KMS-11 (cell line): ENCODE measurements around the gene GCLC.

Source experiments
- H2AFZ ChIP-seq: fragments of 200-600 bp; sonication (generic); 2 replicates; pipeline ENCODE4 v1.6.1; 2016; ENCODE audit warnings: antibody characterized with exemption, mixed run types, low read depth
- H3K27ac ChIP-seq: fragments of 200-600 bp; sonication (generic); 2 replicates; pipeline ENCODE4 v1.6.1; 2016; ENCODE audit warnings: mild to moderate bottlenecking, mixed run types
- H3K27me3 ChIP-seq: fragments of 200-600 bp; sonication (generic); 2 replicates; pipeline ENCODE4 v1.6.1; 2017; ENCODE audit warnings: mild to moderate bottlenecking, low read depth, mixed run types, moderate library complexity; ENCODE audit not compliant: insufficient read depth
- H3K36me3 ChIP-seq: fragments of 200-600 bp; sonication (generic); 2 replicates; pipeline ENCODE4 v1.6.1; 2017; ENCODE audit warnings: mild to moderate bottlenecking, mixed run types; ENCODE audit not compliant: insufficient read depth
- H3K4me1 ChIP-seq: fragments of 200-600 bp; sonication (generic); 2 replicates; pipeline ENCODE4 v1.6.1; 2016; ENCODE audit warnings: mild to moderate bottlenecking, low read depth, mixed run types; ENCODE audit not compliant: poor library complexity, severe bottlenecking
- H3K4me2 ChIP-seq: fragments of 200-600 bp; sonication (generic); 2 replicates; pipeline ENCODE4 v1.7.0; 2016; ENCODE audit warnings: mild to moderate bottlenecking, mixed run types
- H3K4me3 ChIP-seq: fragments of 200-600 bp; sonication (generic); IDR thresholded peaks from 2 replicates; pipeline ENCODE4 v1.6.1; 2017; ENCODE audit warnings: low read depth, low read length, mixed read lengths; ENCODE audit not compliant: insufficient read depth
- H3K79me2 ChIP-seq: fragments of 200-600 bp; sonication (generic); 2 replicates; pipeline ENCODE4 v1.6.1; 2016; ENCODE audit warnings: low read depth, mixed run types; ENCODE audit not compliant: insufficient read depth
- H3K9ac ChIP-seq: fragments of 200-600 bp; sonication (generic); 2 replicates; pipeline ENCODE4 v1.6.1; 2016; ENCODE audit warnings: mild to moderate bottlenecking, mixed run types
- H4K20me1 ChIP-seq: fragments of 200-600 bp; sonication (generic); 2 replicates; pipeline ENCODE4 v1.6.1; 2016; ENCODE audit warnings: mild to moderate bottlenecking, mixed run types; ENCODE audit not compliant: insufficient read depth
- CTCF ChIP-seq: fragments of 200-600 bp; sonication (generic); conservative IDR thresholded peaks from 2 replicates; pipeline ENCODE4 v1.6.1; 2017; ENCODE audit warnings: low read depth, mild to moderate bottlenecking, antibody characterized with exemption, low read length, moderate library complexity, mixed read lengths

Gene GCLC

GRCh38 chr6:53506872-53507271 lies 38.0 kb downstream of the GCLC start:
- Histone ChIP-seq H3K36me3 (peaks cover 3% of the 10 kb centered on the region; the same call in 1 of the 2 replicates), H3K27me3 (no peaks in the 10 kb centered on the region), H3K4me3 (no peak overlapping the region), H3K4me1 (no peaks in the 10 kb centered on the region), H3K4me2 (no peak overlapping the region), H3K9ac (no peak overlapping the region), H3K27ac (no peak overlapping the region), H2AFZ (no peak overlapping the region), H4K20me1 (no peaks in the 10 kb centered on the region), H3K79me2 (no peaks in the 10 kb centered on the region)
- no peak for TF ChIP-seq CTCF

GRCh38 chr6:53504512-53504911 lies 40.4 kb downstream of the GCLC start:
- H4K20me1 ChIP-seq: no peaks in the 10 kb centered on the region
- no peaks in the 10 kb centered on the region for H3K79me2 ChIP-seq
- H3K4me2 ChIP-seq: no peak overlapping the region
- H3K27me3 ChIP-seq: no peaks in the 10 kb centered on the region
- H3K4me1 ChIP-seq: no peaks in the 10 kb centered on the region
- H3K36me3 ChIP-seq: peaks cover 3% of the 10 kb centered on the region; the same call in 1 of the 2 replicates
- no peak for TF ChIP-seq CTCF
- no peak overlapping the region for H3K27ac ChIP-seq
- H3K4me3 ChIP-seq: no peak overlapping the region
- H3K9ac ChIP-seq: no peak overlapping the region
- H2AFZ ChIP-seq: no peak overlapping the region

GRCh38 chr6:53503060-53503459 lies 41.8 kb downstream of the GCLC start:
- Histone ChIP-seq H3K4me1 (no peaks in the 10 kb centered on the region), H3K9ac (no peak overlapping the region), H3K36me3 (peaks cover 3% of the 10 kb centered on the region; the same call in 1 of the 2 replicates), H2AFZ (no peak overlapping the region), H4K20me1 (no peaks in the 10 kb centered on the region), H3K79me2 (no peaks in the 10 kb centered on the region), H3K27ac (no peak overlapping the region), H3K4me2 (no peak overlapping the region), H3K4me3 (no peak overlapping the region), H3K27me3 (no peaks in the 10 kb centered on the region)
- TF ChIP-seq CTCF: no peak

- Histone ChIP-seq H3K79me2 (no peaks in the 10 kb centered on the region), H3K36me3 (no peaks in the 10 kb centered on the region), H3K4me1 (no peaks in the 10 kb centered on the region), H3K4me2 (no peak overlapping the region), H4K20me1 (no peaks in the 10 kb centered on the region), H3K27me3 (no peaks in the 10 kb centered on the region), H3K27ac (no peak overlapping the region), H3K4me3 (no peak overlapping the region), H3K9ac (no peak overlapping the region), H2AFZ (no peak overlapping the region)
- no peak for TF ChIP-seq CTCF
These were observed 43.5 kb downstream of the GCLC start for GRCh38 chr6:53501432-53501831.
